HepG2 (cell line): ENCODE measurements around the gene PCDHGA1. TPM values are rescaled to one million over a fixed set of nuclear protein-coding genes. Genes with fewer than 3 reads are reported as not detected.

Experiments used
- ARNT ChIP-seq: fragments of 450-650 bp; IDR thresholded peaks from 2 replicates; pipeline ENCODE4 v1.6.1; 2017
- PHF20 ChIP-seq: sonication (generic); formaldehyde crosslinking; IDR thresholded peaks from 2 replicates; pipeline ENCODE4 v1.5.0; 2020; ENCODE audit warnings: mild to moderate bottlenecking, missing genetic modification reagents
- RNF2 ChIP-seq: fragments of 450-650 bp; conservative IDR thresholded peaks from 2 replicates; pipeline ENCODE4 v1.6.1; 2016; ENCODE audit warnings: low read depth
- SIX1 ChIP-seq: sonication (generic); formaldehyde crosslinking; IDR thresholded peaks from 2 replicates; pipeline ENCODE4 v1.4.0; 2020; ENCODE audit warnings: missing genetic modification reagents, borderline replicate concordance
- TCF7L2 ChIP-seq: IDR thresholded peaks from 2 replicates; pipeline ENCODE4 v1.6.1; 2011; ENCODE audit warnings: mild to moderate bottlenecking, low read depth, low read length, moderate library complexity
- TRIM24 ChIP-seq: sonication (generic); formaldehyde crosslinking; IDR thresholded peaks from 2 replicates; pipeline ENCODE4 v1.8.0; 2022; ENCODE audit warnings: mild to moderate bottlenecking, missing genetic modification reagents
- U2AF1 ChIP-seq: fragments of 200-400 bp; formaldehyde crosslinking; optimal IDR thresholded peaks from 2 replicates; pipeline ENCODE3; 2017; ENCODE audit warnings: mild to moderate bottlenecking, low read depth, low read length
- ZBTB8A ChIP-seq: sonication (generic); formaldehyde crosslinking; IDR thresholded peaks from 2 replicates; pipeline ENCODE4 v1.4.0; 2020; ENCODE audit warnings: mild to moderate bottlenecking, low read depth, missing genetic modification reagents, borderline replicate concordance
- ZNF530 ChIP-seq: sonication (generic); formaldehyde crosslinking; IDR thresholded peaks from 2 replicates; pipeline ENCODE4 v1.5.0; 2020; ENCODE audit warnings: low read depth, mild to moderate bottlenecking, missing genetic modification reagents
- ZNF619 ChIP-seq: sonication (generic); formaldehyde crosslinking; IDR thresholded peaks from 2 replicates; pipeline ENCODE4 v1.4.0; 2020; ENCODE audit warnings: mild to moderate bottlenecking, missing genetic modification reagents
- ZNF709 ChIP-seq: sonication (generic); formaldehyde crosslinking; IDR thresholded peaks from 2 replicates; pipeline ENCODE4 v1.5.0; 2020; ENCODE audit warnings: mild to moderate bottlenecking, missing genetic modification reagents
- ZNF775 ChIP-seq: sonication (generic); formaldehyde crosslinking; IDR thresholded peaks from 2 replicates; pipeline ENCODE4 v1.4.0; 2020; ENCODE audit warnings: missing genetic modification reagents, mild to moderate bottlenecking, moderate library complexity, borderline replicate concordance
- ZNF781 ChIP-seq: sonication (generic); formaldehyde crosslinking; IDR thresholded peaks from 2 replicates; pipeline ENCODE4 v1.5.1; 2020; ENCODE audit warnings: borderline replicate concordance, mild to moderate bottlenecking, missing genetic modification reagents; ENCODE audit errors: not compliant biosample characterization
- ZSCAN25 ChIP-seq: sonication (generic); formaldehyde crosslinking; IDR thresholded peaks from 2 replicates; pipeline ENCODE4 v1.8.0; 2022; ENCODE audit warnings: mild to moderate bottlenecking, missing genetic modification reagents
- polyA plus RNA-seq, 8 experiments: library from polyadenylated mRNA; depleted of rRNA in 3 of 8; stranded (reverse) in 7 of 8; unstranded in 1 of 8; fragments of >200 nt; fragmentation: Illumina TruSeq in 4 of 8; extraction: Trizol in 4 of 8; gene quantifications; 2 replicates each; pipeline versions ENCODE4 v1.2.1 to v1.2.3, GENCODE V29; 2011 to 2016; ENCODE audit warnings: low read depth in 4 of 8, missing spikeins in 1 of 8, mixed read lengths in 1 of 8; ENCODE audit not compliant: insufficient read depth in 1 of 8
- total RNA-seq, 5 experiments: library from RNA; depleted of rRNA; stranded (reverse); fragments of >200 nt; fragmentation: Illumina TruSeq; extraction: Trizol; gene quantifications; 2 replicates each; pipeline ENCODE4 v1.2.3, GENCODE V29; 2016; ENCODE audit warnings: low read depth in 1 of 5
- TF ChIP-seq, protein P1 (sequence below), 2 experiments: IDR thresholded peaks; 2 replicates each; pipeline ENCODE4 v1.6.1; 2011 to 2012; ENCODE audit warnings: low read length in 2 of 2, borderline replicate concordance in 1 of 2, low read depth in 1 of 2, mild to moderate bottlenecking in 1 of 2, moderate library complexity in 1 of 2
- TF ChIP-seq, protein P2 (sequence below): sonication (generic); formaldehyde crosslinking; IDR thresholded peaks from 2 replicates; pipeline ENCODE4 v1.4.0; 2020; ENCODE audit warnings: missing genetic modification reagents; ENCODE audit errors: not compliant biosample characterization
- TF ChIP-seq, protein P3 (sequence below): sonication (generic); formaldehyde crosslinking; conservative IDR thresholded peaks from 2 replicates; pipeline ENCODE4 v1.8.0; 2022; ENCODE audit warnings: mild to moderate bottlenecking, moderate library complexity, missing genetic modification reagents
- TF ChIP-seq, protein P4 (sequence below): sonication (generic); formaldehyde crosslinking; IDR thresholded peaks from 2 replicates; pipeline ENCODE4 v1.8.0; 2022; ENCODE audit warnings: mild to moderate bottlenecking, missing genetic modification reagents, moderate library complexity
- TF ChIP-seq, protein P5 (sequence below): sonication (generic); formaldehyde crosslinking; IDR thresholded peaks from 2 replicates; pipeline ENCODE4 v1.4.0; 2020; ENCODE audit warnings: missing genetic modification reagents
- TF ChIP-seq, protein P6 (sequence below): sonication (generic); formaldehyde crosslinking; IDR thresholded peaks from 2 replicates; pipeline ENCODE4 v1.4.0; 2020; ENCODE audit warnings: mild to moderate bottlenecking, low read depth, missing genetic modification reagents

Gene PCDHGA1
- total and polyA plus RNA-seq, 2 of the 13 experiments (the other 11 are each of a cell fraction or from before 2014, with no cell fraction given): 0.31 to 0.40 TPM

DNA sequence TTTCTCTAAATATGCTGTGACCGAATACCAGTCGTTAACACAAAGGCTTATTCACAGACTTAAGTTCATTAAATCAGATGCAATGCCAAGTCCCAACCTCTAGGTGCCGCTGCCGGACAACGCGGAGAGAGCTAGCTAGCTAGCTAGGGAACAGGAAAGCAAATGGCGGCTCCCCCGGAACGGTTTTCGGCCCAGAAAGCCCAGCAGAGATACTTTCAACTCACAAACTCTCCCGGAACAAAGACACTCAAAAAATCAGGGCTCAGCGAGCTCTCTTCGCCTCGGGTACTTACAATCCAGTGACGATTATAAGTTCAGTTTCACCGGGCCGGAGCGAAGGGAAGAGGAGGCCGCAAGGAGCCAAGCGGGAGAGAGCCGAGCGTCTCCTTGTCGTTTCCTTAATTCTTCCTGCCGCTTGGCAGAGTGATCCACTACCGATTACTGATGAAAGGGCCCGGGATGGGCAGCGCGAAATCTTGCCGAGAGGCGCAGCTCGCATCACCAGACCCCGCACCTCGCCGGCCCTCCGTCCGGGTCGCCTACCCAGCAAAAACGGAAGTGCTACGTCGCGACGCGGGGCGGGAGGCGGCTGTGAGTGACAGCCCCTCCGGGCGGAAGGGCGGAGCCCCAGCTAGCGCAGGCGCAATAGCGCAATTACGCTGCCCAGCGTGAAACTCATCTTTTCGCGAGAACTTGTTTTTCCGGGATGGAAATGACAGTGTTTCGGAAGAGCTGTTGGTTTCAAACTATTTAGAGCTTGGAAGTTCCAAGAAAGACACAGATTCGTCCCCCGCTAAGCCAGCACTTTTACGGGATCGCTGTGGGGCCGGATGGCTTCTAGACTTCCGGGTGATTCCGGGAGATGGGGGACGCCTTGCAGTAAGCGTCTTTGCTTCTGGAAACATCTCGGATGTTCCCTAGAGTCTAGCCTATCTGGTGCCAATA lies 9.8 kb upstream of the PCDHGA1 start, which contains the start of gene TAF7 (continued):
- peak; percentile 61; the same call in 1 of the 2 replicates for TF ChIP-seq RNF2
- TF ChIP-seq, protein P1, sequence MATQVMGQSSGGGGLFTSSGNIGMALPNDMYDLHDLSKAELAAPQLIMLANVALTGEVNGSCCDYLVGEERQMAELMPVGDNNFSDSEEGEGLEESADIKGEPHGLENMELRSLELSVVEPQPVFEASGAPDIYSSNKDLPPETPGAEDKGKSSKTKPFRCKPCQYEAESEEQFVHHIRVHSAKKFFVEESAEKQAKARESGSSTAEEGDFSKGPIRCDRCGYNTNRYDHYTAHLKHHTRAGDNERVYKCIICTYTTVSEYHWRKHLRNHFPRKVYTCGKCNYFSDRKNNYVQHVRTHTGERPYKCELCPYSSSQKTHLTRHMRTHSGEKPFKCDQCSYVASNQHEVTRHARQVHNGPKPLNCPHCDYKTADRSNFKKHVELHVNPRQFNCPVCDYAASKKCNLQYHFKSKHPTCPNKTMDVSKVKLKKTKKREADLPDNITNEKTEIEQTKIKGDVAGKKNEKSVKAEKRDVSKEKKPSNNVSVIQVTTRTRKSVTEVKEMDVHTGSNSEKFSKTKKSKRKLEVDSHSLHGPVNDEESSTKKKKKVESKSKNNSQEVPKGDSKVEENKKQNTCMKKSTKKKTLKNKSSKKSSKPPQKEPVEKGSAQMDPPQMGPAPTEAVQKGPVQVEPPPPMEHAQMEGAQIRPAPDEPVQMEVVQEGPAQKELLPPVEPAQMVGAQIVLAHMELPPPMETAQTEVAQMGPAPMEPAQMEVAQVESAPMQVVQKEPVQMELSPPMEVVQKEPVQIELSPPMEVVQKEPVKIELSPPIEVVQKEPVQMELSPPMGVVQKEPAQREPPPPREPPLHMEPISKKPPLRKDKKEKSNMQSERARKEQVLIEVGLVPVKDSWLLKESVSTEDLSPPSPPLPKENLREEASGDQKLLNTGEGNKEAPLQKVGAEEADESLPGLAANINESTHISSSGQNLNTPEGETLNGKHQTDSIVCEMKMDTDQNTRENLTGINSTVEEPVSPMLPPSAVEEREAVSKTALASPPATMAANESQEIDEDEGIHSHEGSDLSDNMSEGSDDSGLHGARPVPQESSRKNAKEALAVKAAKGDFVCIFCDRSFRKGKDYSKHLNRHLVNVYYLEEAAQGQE (IDR thresholded peaks at IDR 0.05; ENCODE audit: borderline replicate concordance in 1 of 2, low read depth in 1 of 2, low read length in 2 of 2): 0 out of 4 replicates have a peak, but pooled peaks of 1 of the 2 experiments have one; percentile 8
- TF ChIP-seq, protein P2, sequence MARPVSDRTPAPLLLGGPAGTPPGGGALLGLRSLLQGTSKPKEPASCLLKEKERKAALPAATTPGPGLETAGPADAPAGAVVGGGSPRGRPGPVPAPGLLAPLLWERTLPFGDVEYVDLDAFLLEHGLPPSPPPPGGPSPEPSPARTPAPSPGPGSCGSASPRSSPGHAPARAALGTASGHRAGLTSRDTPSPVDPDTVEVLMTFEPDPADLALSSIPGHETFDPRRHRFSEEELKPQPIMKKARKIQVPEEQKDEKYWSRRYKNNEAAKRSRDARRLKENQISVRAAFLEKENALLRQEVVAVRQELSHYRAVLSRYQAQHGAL (CRISPR knock-in tag): no peak
- peak; percentile 55; the same call in 1 of the 2 replicates for TF ChIP-seq ZNF709 (CRISPR knock-in tag)
- TF ChIP-seq ZSCAN25 (CRISPR knock-in tag): no peak
- peak; percentile 53; the same call in 1 of the 2 replicates for TF ChIP-seq ZBTB8A (CRISPR knock-in tag)
- TF ChIP-seq, protein P3, sequence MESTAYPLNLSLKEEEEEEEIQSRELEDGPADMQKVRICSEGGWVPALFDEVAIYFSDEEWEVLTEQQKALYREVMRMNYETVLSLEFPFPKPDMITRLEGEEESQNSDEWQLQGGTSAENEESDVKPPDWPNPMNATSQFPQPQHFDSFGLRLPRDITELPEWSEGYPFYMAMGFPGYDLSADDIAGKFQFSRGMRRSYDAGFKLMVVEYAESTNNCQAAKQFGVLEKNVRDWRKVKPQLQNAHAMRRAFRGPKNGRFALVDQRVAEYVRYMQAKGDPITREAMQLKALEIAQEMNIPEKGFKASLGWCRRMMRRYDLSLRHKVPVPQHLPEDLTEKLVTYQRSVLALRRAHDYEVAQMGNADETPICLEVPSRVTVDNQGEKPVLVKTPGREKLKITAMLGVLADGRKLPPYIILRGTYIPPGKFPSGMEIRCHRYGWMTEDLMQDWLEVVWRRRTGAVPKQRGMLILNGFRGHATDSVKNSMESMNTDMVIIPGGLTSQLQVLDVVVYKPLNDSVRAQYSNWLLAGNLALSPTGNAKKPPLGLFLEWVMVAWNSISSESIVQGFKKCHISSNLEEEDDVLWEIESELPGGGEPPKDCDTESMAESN: peak; percentile 80
- TF ChIP-seq, protein P4, sequence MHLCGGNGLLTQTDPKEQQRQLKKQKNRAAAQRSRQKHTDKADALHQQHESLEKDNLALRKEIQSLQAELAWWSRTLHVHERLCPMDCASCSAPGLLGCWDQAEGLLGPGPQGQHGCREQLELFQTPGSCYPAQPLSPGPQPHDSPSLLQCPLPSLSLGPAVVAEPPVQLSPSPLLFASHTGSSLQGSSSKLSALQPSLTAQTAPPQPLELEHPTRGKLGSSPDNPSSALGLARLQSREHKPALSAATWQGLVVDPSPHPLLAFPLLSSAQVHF (CRISPR knock-in tag): peak; percentile 87
- TF ChIP-seq SIX1 (CRISPR knock-in tag): no peak
- peak; percentile 78 for TF ChIP-seq PHF20
- peak; percentile 39 for TF ChIP-seq ZNF619 (CRISPR knock-in tag)
- no peak for TF ChIP-seq ARNT
- 0 out of 2 replicates have a peak, but pooled peaks have one; percentile 41 for TF ChIP-seq ZNF775 (CRISPR knock-in tag)
- no peak for TF ChIP-seq TRIM24
- TF ChIP-seq, protein P5, sequence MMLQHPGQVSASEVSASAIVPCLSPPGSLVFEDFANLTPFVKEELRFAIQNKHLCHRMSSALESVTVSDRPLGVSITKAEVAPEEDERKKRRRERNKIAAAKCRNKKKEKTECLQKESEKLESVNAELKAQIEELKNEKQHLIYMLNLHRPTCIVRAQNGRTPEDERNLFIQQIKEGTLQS (CRISPR knock-in tag): no peak
- TF ChIP-seq ZNF530: no peak
- TF ChIP-seq, protein P6, sequence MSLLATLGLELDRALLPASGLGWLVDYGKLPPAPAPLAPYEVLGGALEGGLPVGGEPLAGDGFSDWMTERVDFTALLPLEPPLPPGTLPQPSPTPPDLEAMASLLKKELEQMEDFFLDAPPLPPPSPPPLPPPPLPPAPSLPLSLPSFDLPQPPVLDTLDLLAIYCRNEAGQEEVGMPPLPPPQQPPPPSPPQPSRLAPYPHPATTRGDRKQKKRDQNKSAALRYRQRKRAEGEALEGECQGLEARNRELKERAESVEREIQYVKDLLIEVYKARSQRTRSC (CRISPR knock-in tag): 0 out of 2 replicates have a peak, but pooled peaks have one; percentile 61
- no peak for TF ChIP-seq TCF7L2
- peak; percentile 88 for TF ChIP-seq ZNF781 (CRISPR knock-in tag)
- peak; percentile 69 for TF ChIP-seq U2AF1
